Panc1 (cell line): ENCODE data around the gene DAPP1.

Experiments used
- POLR2AphosphoS5 ChIP-seq: IDR thresholded peaks from 2 replicates; pipeline ENCODE4 v1.6.1; 2012; ENCODE audit warnings: mild to moderate bottlenecking, low read depth, low read length, moderate library complexity
- SIN3A ChIP-seq: IDR thresholded peaks from 2 replicates; pipeline ENCODE4 v1.6.1; 2012; ENCODE audit warnings: low read depth, mild to moderate bottlenecking, low read length, moderate library complexity, borderline replicate concordance; ENCODE audit not compliant: insufficient read depth
- TF ChIP-seq, protein P1 (sequence below): fragments of 450-650 bp; IDR thresholded peaks from 2 replicates; pipeline ENCODE4 v1.5.1; 2017; ENCODE audit warnings: mild to moderate bottlenecking
- TF ChIP-seq, protein P2 (sequence below), 2 experiments: IDR thresholded peaks; 2 replicates each; pipeline ENCODE4 v1.6.1; 2011 to 2012; ENCODE audit warnings: low read depth in 2 of 2, control low read depth in 1 of 2, low read length in 1 of 2, mild to moderate bottlenecking in 1 of 2, moderate library complexity in 1 of 2; ENCODE audit not compliant: insufficient read depth in 1 of 2

GRCh38 chr4:99894161-99894997, 77.8 kb downstream of the DAPP1 start, which contains the start of gene LAMTOR3:
- TF ChIP-seq, protein P1, sequence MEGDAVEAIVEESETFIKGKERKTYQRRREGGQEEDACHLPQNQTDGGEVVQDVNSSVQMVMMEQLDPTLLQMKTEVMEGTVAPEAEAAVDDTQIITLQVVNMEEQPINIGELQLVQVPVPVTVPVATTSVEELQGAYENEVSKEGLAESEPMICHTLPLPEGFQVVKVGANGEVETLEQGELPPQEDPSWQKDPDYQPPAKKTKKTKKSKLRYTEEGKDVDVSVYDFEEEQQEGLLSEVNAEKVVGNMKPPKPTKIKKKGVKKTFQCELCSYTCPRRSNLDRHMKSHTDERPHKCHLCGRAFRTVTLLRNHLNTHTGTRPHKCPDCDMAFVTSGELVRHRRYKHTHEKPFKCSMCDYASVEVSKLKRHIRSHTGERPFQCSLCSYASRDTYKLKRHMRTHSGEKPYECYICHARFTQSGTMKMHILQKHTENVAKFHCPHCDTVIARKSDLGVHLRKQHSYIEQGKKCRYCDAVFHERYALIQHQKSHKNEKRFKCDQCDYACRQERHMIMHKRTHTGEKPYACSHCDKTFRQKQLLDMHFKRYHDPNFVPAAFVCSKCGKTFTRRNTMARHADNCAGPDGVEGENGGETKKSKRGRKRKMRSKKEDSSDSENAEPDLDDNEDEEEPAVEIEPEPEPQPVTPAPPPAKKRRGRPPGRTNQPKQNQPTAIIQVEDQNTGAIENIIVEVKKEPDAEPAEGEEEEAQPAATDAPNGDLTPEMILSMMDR, result no peak
- TF ChIP-seq POLR2AphosphoS5 (peak; percentile 57; the same call in 1 of the 2 replicates), SIN3A (peak; percentile 93; the same call in 1 of the 2 replicates)
- TF ChIP-seq, protein P2, sequence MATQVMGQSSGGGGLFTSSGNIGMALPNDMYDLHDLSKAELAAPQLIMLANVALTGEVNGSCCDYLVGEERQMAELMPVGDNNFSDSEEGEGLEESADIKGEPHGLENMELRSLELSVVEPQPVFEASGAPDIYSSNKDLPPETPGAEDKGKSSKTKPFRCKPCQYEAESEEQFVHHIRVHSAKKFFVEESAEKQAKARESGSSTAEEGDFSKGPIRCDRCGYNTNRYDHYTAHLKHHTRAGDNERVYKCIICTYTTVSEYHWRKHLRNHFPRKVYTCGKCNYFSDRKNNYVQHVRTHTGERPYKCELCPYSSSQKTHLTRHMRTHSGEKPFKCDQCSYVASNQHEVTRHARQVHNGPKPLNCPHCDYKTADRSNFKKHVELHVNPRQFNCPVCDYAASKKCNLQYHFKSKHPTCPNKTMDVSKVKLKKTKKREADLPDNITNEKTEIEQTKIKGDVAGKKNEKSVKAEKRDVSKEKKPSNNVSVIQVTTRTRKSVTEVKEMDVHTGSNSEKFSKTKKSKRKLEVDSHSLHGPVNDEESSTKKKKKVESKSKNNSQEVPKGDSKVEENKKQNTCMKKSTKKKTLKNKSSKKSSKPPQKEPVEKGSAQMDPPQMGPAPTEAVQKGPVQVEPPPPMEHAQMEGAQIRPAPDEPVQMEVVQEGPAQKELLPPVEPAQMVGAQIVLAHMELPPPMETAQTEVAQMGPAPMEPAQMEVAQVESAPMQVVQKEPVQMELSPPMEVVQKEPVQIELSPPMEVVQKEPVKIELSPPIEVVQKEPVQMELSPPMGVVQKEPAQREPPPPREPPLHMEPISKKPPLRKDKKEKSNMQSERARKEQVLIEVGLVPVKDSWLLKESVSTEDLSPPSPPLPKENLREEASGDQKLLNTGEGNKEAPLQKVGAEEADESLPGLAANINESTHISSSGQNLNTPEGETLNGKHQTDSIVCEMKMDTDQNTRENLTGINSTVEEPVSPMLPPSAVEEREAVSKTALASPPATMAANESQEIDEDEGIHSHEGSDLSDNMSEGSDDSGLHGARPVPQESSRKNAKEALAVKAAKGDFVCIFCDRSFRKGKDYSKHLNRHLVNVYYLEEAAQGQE (IDR thresholded peaks at IDR 0.05; ENCODE audit: insufficient read depth in 1 of 2, low read depth in 2 of 2, low read length in 1 of 2), result no peak
